Heart left ventricle (tissue), 16 donors: ENCODE data around the gene KIAA1586. TPM values are rescaled to one million over a fixed set of nuclear protein-coding genes. Genes with fewer than 3 reads are reported as not detected.

ENCODE experiments used
- ATAC-seq, 4 donors: fragments of 200-7000 bp; cut with Tn5 transposase; one replicate each; pipeline ENCODE4 v1.9.1; 2020 to 2022; ENCODE audit warnings: moderate library complexity in 4 of 4, mild to moderate bottlenecking in 3 of 4, moderate number of reproducible peaks in 1 of 4
- DNase-seq, 5 donors: peaks; one replicate each; pipeline ENCODE4 v3.0.0-alpha.2; 2020
- H3K27ac ChIP-seq, 12 donors: fragments of 200-600 bp; sonication (generic) in 4 of 12; one replicate each; pipeline versions ENCODE4 v1.5.0 to v1.8.0; 2016 to 2022; ENCODE audit warnings: mild to moderate bottlenecking in 2 of 12
- H3K27me3 ChIP-seq, 9 donors: fragments of 200-600 bp; sonication (generic) in 2 of 9; one replicate each; pipeline versions ENCODE4 v1.5.1 to v1.8.0; 2016 to 2022; ENCODE audit warnings: mild to moderate bottlenecking in 3 of 9
- H3K36me3 ChIP-seq, 9 donors: fragments of 200-600 bp; sonication (generic) in 2 of 9; one replicate each; pipeline versions ENCODE4 v1.5.0 to v1.8.0; 2018 to 2022; ENCODE audit warnings: mild to moderate bottlenecking in 2 of 9
- H3K4me1 ChIP-seq, 12 donors: fragments of 200-600 bp; sonication (generic) in 4 of 12; one replicate each; pipeline versions ENCODE4 v1.5.0 to v1.8.0; 2016 to 2022; ENCODE audit warnings: mild to moderate bottlenecking in 3 of 12
- H3K4me3 ChIP-seq, 12 donors: fragments of 200-600 bp; sonication (generic) in 4 of 12; one replicate each; pipeline versions ENCODE4 v1.5.0 to v1.8.0; 2017 to 2022; ENCODE audit warnings: mild to moderate bottlenecking in 9 of 12, moderate library complexity in 4 of 12
- H3K9me3 ChIP-seq, 12 donors: fragments of 200-600 bp; sonication (generic) in 4 of 12; one replicate each; pipeline versions ENCODE4 v1.5.0 to v1.8.0; 2016 to 2022; ENCODE audit warnings: mild to moderate bottlenecking in 1 of 12
- POLR2A ChIP-seq, 2 donors: fragments of 450-650 bp; IDR thresholded peaks; one replicate each; pipeline ENCODE4 v1.6.1; 2017; ENCODE audit warnings: antibody characterized with exemption in 2 of 2, mild to moderate bottlenecking in 2 of 2, moderate library complexity in 2 of 2
- WGBS, 4 donors: extraction: QIAGEN DNeasy Blood & Tissue Kit in 2 of 4; methylation state at CpG; one replicate each; pipeline versions ENCODE4 v1.1.5 to v1.1.7; 2013 to 2018; 5-methylcytosine and 5-hydroxymethylcytosine counted together
- intact Hi-C, 10 donors: fragments of 100-400 bp; cut with DNase I; formaldehyde crosslinking; loops; one replicate each; pipeline versions ENCODE4 v1.11.1 to v1.14.2; 2022
- polyA plus RNA-seq, 2 donors: library from polyadenylated mRNA; stranded (reverse); fragments of 200-250 nt; gene quantifications; one replicate each; pipeline ENCODE4 v1.2.3, GENCODE V29; 2013
- total RNA-seq, 9 donors: library from RNA; depleted of rRNA in 2 of 9; stranded (reverse); fragments of >200 nt in 2 of 9; fragmentation: NEBNext Ultra II Directional in 3 of 9; extraction: Animal tissue kit (Norgen Biotek cat#: 25700) in 3 of 9; gene quantifications; one replicate each; pipeline versions ENCODE4 v1.1.0 to v1.2.4, GENCODE V29; 2016 to 2023
- TF ChIP-seq, protein P1 (sequence below), 12 donors: fragments of 200-600 bp; sonication (generic) in 4 of 12; IDR thresholded peaks; one replicate each; pipeline versions ENCODE4 v1.5.0 to v1.8.0; 2018 to 2022; ENCODE audit warnings: antibody characterized with exemption in 12 of 12, mild to moderate bottlenecking in 5 of 12
- donor health status: ischemic (EF 13 %, LVEDD 7.1; RV severe dilation, severe dysfunction).
- donor health status: healthy with polysubstance abuse.
- donor health status: DM: no; HTN: yes; CAD: no.
- donor health status: DM: no; HTN: no; CAD: no.
- donor health status: ischemic (EF 25% LVEDD 6.9; RV normal size, moderate dysfunction).
- donor health status: ischemic (EF 25% LVEDD 5.7; RV mildly dilated, moderate dysfunction).
- donor health status: healthy.
- donor health status: DM: yes; HTN: yes; CAD: no.
- donor health status: ischemic (EF 35%, LVEDD 5.7; RV mildly dilated, moderate dysfunction).
- donor health status: nonischemic (EF 11% LVEDD 7.7; RV severe dilation, severe dysfunction).
- donor health status: DM: yes; HTN: yes; CAD: no.
- donor health status: PGD.
- donor health status: ischemic (EF 29% LVEDD 5.4; RV normal size, mild dysfunction).
- donor health status: nonischemic (EF 23%, LVEDD 6.1; RV moderate dilation, normal function).

Gene KIAA1586
- total and polyA plus RNA-seq, 11 donors, result 2.1 to 11.7 (median 6.3) TPM

DNA sequence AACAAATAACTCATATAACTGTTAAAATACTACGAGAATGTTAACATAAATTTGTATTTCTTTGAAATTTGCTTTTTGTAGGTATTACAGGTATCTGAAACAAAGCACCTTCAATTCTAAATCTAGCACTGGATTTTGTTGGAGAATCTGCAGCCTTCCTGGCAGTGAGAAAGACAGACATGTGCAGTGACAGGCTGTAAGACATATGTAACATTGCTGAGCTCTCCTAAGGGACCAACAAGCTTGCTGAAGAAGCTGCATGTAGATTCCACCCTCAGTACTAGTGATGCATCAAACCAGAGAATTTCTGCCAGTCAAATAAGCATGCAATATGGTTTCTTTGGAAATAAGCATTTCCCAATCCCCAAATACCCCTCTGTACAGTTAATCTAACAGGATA lies 20.5 kb upstream of the KIAA1586 start:
- Histone ChIP-seq H3K9me3 (peaks cover 0 to 30% (median 11%) of the 10 kb centered on the region in 12 donors), H3K4me3 (no peak overlapping the region), H3K27me3 (no peaks in the 10 kb centered on the region), H3K4me1 (no peaks in the 10 kb centered on the region), H3K36me3 (no peaks in the 10 kb centered on the region), H3K27ac (no peak overlapping the region)
- intact Hi-C loops, result loop anchor here in 2 of 10 donors (10.0 kb wide), 2 partner anchors 289 to 299 kb away; partner anchors contain the start of gene PRIM2 (in 1 of the 2)
- TF ChIP-seq POLR2A (IDR thresholded peaks at IDR 0.05), result no peak
- TF ChIP-seq, protein P1, sequence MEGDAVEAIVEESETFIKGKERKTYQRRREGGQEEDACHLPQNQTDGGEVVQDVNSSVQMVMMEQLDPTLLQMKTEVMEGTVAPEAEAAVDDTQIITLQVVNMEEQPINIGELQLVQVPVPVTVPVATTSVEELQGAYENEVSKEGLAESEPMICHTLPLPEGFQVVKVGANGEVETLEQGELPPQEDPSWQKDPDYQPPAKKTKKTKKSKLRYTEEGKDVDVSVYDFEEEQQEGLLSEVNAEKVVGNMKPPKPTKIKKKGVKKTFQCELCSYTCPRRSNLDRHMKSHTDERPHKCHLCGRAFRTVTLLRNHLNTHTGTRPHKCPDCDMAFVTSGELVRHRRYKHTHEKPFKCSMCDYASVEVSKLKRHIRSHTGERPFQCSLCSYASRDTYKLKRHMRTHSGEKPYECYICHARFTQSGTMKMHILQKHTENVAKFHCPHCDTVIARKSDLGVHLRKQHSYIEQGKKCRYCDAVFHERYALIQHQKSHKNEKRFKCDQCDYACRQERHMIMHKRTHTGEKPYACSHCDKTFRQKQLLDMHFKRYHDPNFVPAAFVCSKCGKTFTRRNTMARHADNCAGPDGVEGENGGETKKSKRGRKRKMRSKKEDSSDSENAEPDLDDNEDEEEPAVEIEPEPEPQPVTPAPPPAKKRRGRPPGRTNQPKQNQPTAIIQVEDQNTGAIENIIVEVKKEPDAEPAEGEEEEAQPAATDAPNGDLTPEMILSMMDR (IDR thresholded peaks at IDR 0.05), result no peak
- WGBS, 4 donors, result 71 to 75% (median 72%) methylated on average over 1 of the region's 1 CpG
- DNase-seq, result no peak
- no peak for ATAC-seq

DNA sequence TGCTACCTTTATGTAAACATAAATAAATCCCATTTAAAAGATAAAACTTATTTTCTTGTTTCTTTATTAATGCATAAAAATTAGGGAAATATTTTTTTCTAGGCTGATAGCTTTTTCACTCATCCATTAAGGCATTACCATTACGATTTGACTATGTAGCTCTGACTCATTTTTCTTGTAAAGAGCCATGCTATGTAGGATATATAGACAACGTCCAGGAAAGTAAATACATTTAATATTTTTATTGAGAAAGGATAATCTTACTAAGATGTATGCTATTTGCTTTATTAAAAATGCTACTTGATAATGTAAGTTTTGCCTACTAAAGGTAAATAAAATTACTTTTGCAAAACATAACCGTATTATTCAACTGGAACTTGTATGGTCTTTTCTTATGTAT lies 19.2 kb upstream of the KIAA1586 start:
- Histone ChIP-seq H3K4me1 (no peaks in the 10 kb centered on the region), H3K9me3 (peaks cover 0 to 30% (median 11%) of the 10 kb centered on the region in 12 donors), H3K4me3 (no peak overlapping the region), H3K36me3 (no peaks in the 10 kb centered on the region), H3K27ac (no peak overlapping the region), H3K27me3 (no peaks in the 10 kb centered on the region)
- intact Hi-C loops, result loop anchor here in 2 of 10 donors (10.0 kb wide), 2 partner anchors 288 to 298 kb away; partner anchors contain the start of gene PRIM2 (in 1 of the 2)
- ATAC-seq (no peak), DNase-seq (no peak)
- WGBS, 4 donors, result 84 to 86% (median 85%) methylated on average over 3 of the region's 3 CpGs
- TF ChIP-seq, protein P1 (IDR thresholded peaks at IDR 0.05), result no peak
- no peak for TF ChIP-seq POLR2A (IDR thresholded peaks at IDR 0.05)

DNA sequence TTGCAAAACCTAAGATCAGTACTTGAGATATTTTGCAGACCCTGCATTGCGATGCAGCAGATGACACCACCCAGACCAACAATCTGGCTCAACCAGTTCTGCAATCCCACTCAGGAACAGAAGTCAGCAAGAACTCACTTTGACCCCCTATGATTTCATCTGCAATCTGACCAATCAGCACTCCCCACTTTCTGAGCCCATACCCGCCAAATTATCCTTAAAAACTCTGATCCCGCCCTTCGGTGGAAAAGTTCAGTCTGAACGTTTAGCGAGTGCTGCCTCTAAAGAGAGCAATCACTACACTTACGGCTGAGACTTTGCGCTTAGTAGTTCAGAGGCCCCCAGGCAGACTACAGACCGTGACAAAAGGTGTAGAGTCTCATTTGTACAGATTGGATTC lies 17.3 kb upstream of the KIAA1586 start:
- Histone ChIP-seq H3K27me3 (no peaks in the 10 kb centered on the region), H3K4me3 (no peak overlapping the region), H3K9me3 (peaks cover 0 to 21% (median 9%) of the 10 kb centered on the region in 12 donors), H3K36me3 (no peaks in the 10 kb centered on the region), H3K4me1 (no peaks in the 10 kb centered on the region), H3K27ac (no peak overlapping the region)
- no peak for ATAC-seq
- WGBS, 4 donors, result 84 to 91% (median 89%) methylated on average over 9 of the region's 9 CpGs
- no peak for DNase-seq
- intact Hi-C loops, result loop anchor here in 2 of 10 donors (10.0 kb wide), 2 partner anchors 286 to 296 kb away; partner anchors contain the start of gene PRIM2 (in 1 of the 2)
- TF ChIP-seq POLR2A (IDR thresholded peaks at IDR 0.05), result no peak
- TF ChIP-seq, protein P1 (IDR thresholded peaks at IDR 0.05), result no peak

DNA sequence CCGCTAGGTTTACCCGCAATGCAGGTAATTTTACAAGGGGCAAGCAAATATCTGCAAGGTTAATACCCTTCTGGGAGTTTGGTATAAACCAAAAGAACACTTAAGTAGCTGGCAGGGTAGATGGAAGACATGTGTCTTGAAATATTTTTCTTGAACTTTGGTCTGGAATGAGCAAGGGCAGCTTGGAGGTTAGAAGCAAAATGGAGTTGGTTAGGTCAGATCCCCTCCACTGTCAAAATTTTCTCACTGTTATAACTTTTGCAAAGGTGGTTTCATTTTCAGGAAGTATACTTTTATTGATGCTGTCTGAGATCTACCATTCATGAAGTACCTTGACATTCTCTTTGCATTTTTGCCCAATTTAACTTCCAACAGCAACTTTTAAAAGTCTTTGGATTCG lies 13.3 kb upstream of the KIAA1586 start:
- TF ChIP-seq, protein P1 (IDR thresholded peaks at IDR 0.05), result no peak
- no peak for TF ChIP-seq POLR2A (IDR thresholded peaks at IDR 0.05)
- ATAC-seq (no peak), DNase-seq (no peak)
- Histone ChIP-seq H3K4me3 (no peak overlapping the region), H3K36me3 (no peaks in the 10 kb centered on the region), H3K4me1 (no peaks in the 10 kb centered on the region), H3K27ac (no peak overlapping the region), H3K27me3 (peaks cover 0 to 3% (median 0%) of the 10 kb centered on the region in 9 donors), H3K9me3 (no peaks in the 10 kb centered on the region)
- whole genome bisulfite sequencing, 4 donors, result 91 to 94% (median 93%) methylated on average over 3 of the region's 3 CpGs
- intact Hi-C loops, result no loop called here
